GM23248 (cell line): ENCODE results near the gene ITIH5. TPM values are rescaled to one million over a fixed set of nuclear protein-coding genes. Genes with fewer than 3 reads are reported as not detected.
"Not testable (repeated sequence)": the region's sequence is repeated elsewhere in the genome, so short reads cannot be mapped to it uniquely, and the experiment has no call there.

Experiments used
- DNase-seq: peaks from one replicate; pipeline ENCODE4 v3.0.0-alpha.2; 2015
- H2AFZ ChIP-seq: fragments of 200-600 bp; sonication (generic); 2 replicates; pipeline ENCODE4 v1.6.1; 2016; ENCODE audit warnings: antibody characterized with exemption
- H3F3A ChIP-seq: fragments of 200-600 bp; sonication (generic); 2 replicates; pipeline ENCODE4 v1.6.1; 2016; ENCODE audit warnings: mild to moderate bottlenecking, antibody characterized with exemption, mixed run types; ENCODE audit not compliant: insufficient read depth
- H3K27ac ChIP-seq: fragments of 200-600 bp; sonication (generic); 2 replicates; pipeline ENCODE4 v1.5.1; 2016; ENCODE audit warnings: mild to moderate bottlenecking
- H3K27me3 ChIP-seq: fragments of 200-600 bp; sonication (generic); replicated peaks from 2 replicates; pipeline ENCODE4 v1.6.1; 2016; ENCODE audit warnings: mild to moderate bottlenecking; ENCODE audit not compliant: insufficient read depth
- H3K36me3 ChIP-seq: fragments of 200-600 bp; sonication (generic); 2 replicates; pipeline ENCODE4 v1.6.1; 2016; ENCODE audit warnings: low read depth, mild to moderate bottlenecking
- H3K4me1 ChIP-seq: fragments of 200-600 bp; sonication (generic); 2 replicates; pipeline ENCODE4 v1.6.1; 2016; ENCODE audit warnings: mild to moderate bottlenecking; ENCODE audit not compliant: insufficient read depth
- H3K4me2 ChIP-seq: fragments of 200-600 bp; sonication (generic); one replicate; pipeline ENCODE4 v1.6.1; 2016; ENCODE audit warnings: mild to moderate bottlenecking; ENCODE audit not compliant: unreplicated experiment
- H3K4me3 ChIP-seq: fragments of 200-600 bp; sonication (generic); 2 replicates; pipeline ENCODE4 v1.5.1; 2016; ENCODE audit warnings: mild to moderate bottlenecking
- H3K79me2 ChIP-seq: fragments of 200-600 bp; sonication (generic); 2 replicates; pipeline ENCODE4 v1.6.1; 2016; ENCODE audit warnings: mild to moderate bottlenecking; ENCODE audit not compliant: insufficient read depth
- H3K9ac ChIP-seq: fragments of 200-600 bp; sonication (generic); 2 replicates; pipeline ENCODE4 v1.6.1; 2016; ENCODE audit warnings: mild to moderate bottlenecking
- H3K9me2 ChIP-seq: fragments of 200-600 bp; sonication (generic); 2 replicates; pipeline ENCODE4 v1.6.1; 2016; ENCODE audit warnings: mixed run types, mild to moderate bottlenecking, moderate library complexity; ENCODE audit not compliant: insufficient read depth
- H3K9me3 ChIP-seq: fragments of 200-600 bp; sonication (generic); one replicate; pipeline ENCODE4 v1.6.1; 2017; ENCODE audit warnings: low read depth
- H4K20me1 ChIP-seq: fragments of 200-600 bp; sonication (generic); 2 replicates; pipeline ENCODE4 v1.6.0; 2016; ENCODE audit not compliant: insufficient read depth
- EZH2 ChIP-seq: fragments of 200-600 bp; sonication (generic); IDR thresholded peaks from 2 replicates; pipeline ENCODE4 v1.6.1; 2018; ENCODE audit warnings: antibody characterized with exemption, mild to moderate bottlenecking; ENCODE audit not compliant: insufficient read depth, poor library complexity, severe bottlenecking
- EZH2phosphoT487 ChIP-seq: fragments of 200-600 bp; sonication (generic); IDR thresholded peaks from 2 replicates; pipeline ENCODE4 v1.6.1; 2018; ENCODE audit warnings: antibody characterized with exemption, moderate library complexity, mild to moderate bottlenecking, low read depth; ENCODE audit not compliant: insufficient read depth
- WGBS, 2 experiments: methylation state at CpG; one replicate each; pipeline ENCODE4 v1.1.6; 2015 to 2017; ENCODE audit warnings: low lambda C conversion rate in 2 of 2, low coverage in 1 of 2; ENCODE audit errors: missing lambda C conversion rate in 2 of 2; 5-methylcytosine and 5-hydroxymethylcytosine counted together
- in situ Hi-C: fragments of 300-500 bp; cut with MboI; formaldehyde crosslinking; loops from 2 replicates; pipeline ENCODE4 v1.15.0; 2020
- polyA plus RNA-seq: library from polyadenylated mRNA; unstranded; fragments of >200 nt; fragmentation: Nextera tagmentation; extraction: Ambion mirVana; gene quantifications from 2 replicates; pipeline ENCODE4 v1.2.1, GENCODE V29; 2016
- total RNA-seq: library from RNA; depleted of rRNA; stranded (reverse); fragments of >200 nt; shearing (Covaris generic); gene quantifications from 2 replicates; pipeline ENCODE4 v1.2.3, GENCODE V29; 2014

ITIH5 gene
- total and polyA plus RNA-seq, 2 experiments from 2014 or later = not detected

DNA sequence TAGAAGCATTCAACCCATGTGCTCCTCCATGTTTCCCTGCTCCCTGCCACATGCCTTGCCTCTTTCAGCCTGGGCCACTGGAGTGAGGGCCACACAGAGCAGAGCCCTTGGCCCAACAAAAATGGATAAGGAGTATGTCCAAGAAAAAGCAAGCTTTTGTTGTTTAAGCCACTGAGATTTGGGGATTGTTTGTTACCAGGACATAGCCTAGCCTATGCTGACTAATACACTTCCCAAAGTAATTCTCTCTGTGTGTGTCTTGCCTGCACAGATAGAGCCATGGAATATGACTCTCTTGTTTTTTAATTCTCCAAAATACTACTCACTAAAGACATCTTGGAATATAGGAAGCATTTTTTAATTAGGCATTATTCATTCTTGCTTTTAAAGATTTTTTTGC lies 22.8 kb upstream of the ITIH5 start:
- H3K9me3 ChIP-seq = no peaks in the 10 kb centered on the region
- TF ChIP-seq EZH2 = no peak
- no peak for TF ChIP-seq EZH2phosphoT487
- in situ Hi-C loops = loop anchor here (5.0 kb wide), 1 partner anchor 167 kb away; no protein-coding TSS in a partner anchor

DNA sequence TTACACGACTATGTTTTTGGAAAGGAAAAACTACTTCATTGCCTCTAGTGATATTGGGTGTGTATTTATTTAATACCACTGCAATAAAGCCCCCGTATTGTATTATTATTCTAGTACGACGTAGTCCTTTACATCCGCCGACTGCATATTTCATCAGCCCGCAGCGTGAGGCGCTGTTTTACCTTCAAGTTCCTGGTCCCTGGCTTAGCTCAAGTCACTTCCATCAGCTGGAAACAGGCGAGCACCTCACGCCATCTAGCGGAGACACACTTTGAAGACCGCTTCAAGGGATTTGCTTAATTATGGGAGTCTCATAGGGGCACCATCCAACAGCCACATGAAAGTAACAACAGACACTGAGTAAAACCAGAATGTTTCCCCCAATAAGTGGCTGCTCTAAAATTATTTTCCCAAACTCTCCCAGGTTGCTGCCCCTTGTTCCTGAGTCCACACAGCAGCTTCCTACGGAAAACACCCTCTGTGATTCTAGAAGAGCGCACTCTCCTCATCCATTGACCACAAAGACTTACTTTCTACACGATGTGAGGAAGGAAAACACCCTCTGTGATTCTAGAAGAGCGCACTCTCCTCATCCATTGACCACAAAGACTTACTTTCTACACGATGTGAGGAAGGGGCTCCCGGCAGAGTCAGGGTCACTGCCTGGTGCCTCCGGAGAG lies 20.6 kb upstream of the ITIH5 start:
- no peak overlapping the region for H3K27ac ChIP-seq
- H3K4me1 ChIP-seq = no peaks in the 10 kb centered on the region
- H3K4me2 ChIP-seq = no peak overlapping the region
- in situ Hi-C loops = loop anchor here (5.0 kb wide), 1 partner anchor 165 kb away; no protein-coding TSS in a partner anchor
- H3K79me2 ChIP-seq = no peaks in the 10 kb centered on the region
- no peak overlapping the region for H3K9ac ChIP-seq
- no peak overlapping the region for H3K4me3 ChIP-seq
- no peaks in the 10 kb centered on the region for H3K9me2 ChIP-seq
- peak; percentile 91 for DNase-seq
- H3F3A ChIP-seq = no peaks in the 10 kb centered on the region
- no peaks in the 10 kb centered on the region for H3K9me3 ChIP-seq
- 16 to 18% methylated on average over 20 of the region's 20 CpGs for WGBS, 2 experiments
- H2AFZ ChIP-seq = no peak overlapping the region
- TF ChIP-seq EZH2phosphoT487 (no peak), EZH2 (no peak)
- no peaks in the 10 kb centered on the region for H3K27me3 ChIP-seq
- H3K36me3 ChIP-seq = no peaks in the 10 kb centered on the region
- no peaks in the 10 kb centered on the region for H4K20me1 ChIP-seq

More for the DNA sequence above, 22.8 kb upstream of the ITIH5 start:
- Histone ChIP-seq H3K9ac (no peak overlapping the region), H2AFZ (no peak overlapping the region), H3K4me1 (no peaks in the 10 kb centered on the region), H3K4me2 (no peak overlapping the region), H3F3A (no peaks in the 10 kb centered on the region), H4K20me1 (no peaks in the 10 kb centered on the region), H3K36me3 (no peaks in the 10 kb centered on the region), H3K9me2 (no peaks in the 10 kb centered on the region), H3K27me3 (no peaks in the 10 kb centered on the region), H3K4me3 (no peak overlapping the region), H3K79me2 (no peaks in the 10 kb centered on the region), H3K27ac (no peak overlapping the region)
- DNase-seq = no peak

DNA sequence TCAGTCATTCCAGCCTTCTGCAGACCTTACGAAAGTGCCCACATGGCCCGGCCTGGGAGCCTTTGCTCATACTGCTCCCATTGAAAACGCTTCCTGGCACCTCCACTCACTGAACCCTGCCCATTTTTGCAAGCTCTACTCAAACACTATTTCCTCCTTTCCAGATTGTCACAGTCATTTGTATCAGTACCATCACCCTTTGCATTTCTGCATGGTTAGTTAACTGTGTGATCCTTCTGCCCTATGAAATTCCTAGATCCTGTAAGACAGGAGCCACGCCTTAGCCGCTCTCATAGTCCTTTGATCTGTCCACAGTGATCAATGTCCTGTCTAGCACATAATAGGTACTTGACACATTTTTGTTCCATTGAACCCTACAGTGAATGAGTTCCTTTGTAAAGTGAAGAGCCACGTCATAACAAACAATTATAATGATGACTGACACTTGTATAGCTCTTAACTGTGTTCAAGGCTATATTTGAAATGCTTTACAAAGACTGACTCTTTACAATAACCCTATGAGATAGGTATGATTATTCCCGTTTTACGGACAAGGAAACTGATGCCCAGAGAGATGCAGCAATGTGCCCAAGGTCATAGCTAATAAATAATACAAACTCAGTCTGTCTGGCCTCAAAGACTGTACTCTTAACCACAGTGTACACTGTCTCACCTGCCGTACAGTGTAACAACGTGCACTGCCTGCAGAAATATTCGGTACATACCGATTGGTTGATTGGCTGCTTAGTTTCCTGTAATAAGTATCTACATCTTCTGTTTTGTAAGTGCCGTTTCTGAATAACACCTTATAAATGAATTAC lies 19.8 kb upstream of the ITIH5 start:
- Histone ChIP-seq H2AFZ (no peak overlapping the region), H3K9ac (no peak overlapping the region), H3K9me2 (no peaks in the 10 kb centered on the region), H3K4me3 (no peak overlapping the region), H3K36me3 (no peaks in the 10 kb centered on the region), H4K20me1 (no peaks in the 10 kb centered on the region), H3K27ac (no peak overlapping the region), H3K9me3 (no peaks in the 10 kb centered on the region), H3K27me3 (no peaks in the 10 kb centered on the region), H3F3A (no peaks in the 10 kb centered on the region), H3K4me2 (no peak overlapping the region), H3K79me2 (no peaks in the 10 kb centered on the region), H3K4me1 (no peaks in the 10 kb centered on the region)
- 66 to 71% methylated on average over 13 of the region's 13 CpGs for WGBS, 2 experiments
- TF ChIP-seq EZH2 (no peak), EZH2phosphoT487 (no peak)
- no peak for DNase-seq
- in situ Hi-C loops = loop anchor here (5.0 kb wide), 1 partner anchor 164 kb away; no protein-coding TSS in a partner anchor

DNA sequence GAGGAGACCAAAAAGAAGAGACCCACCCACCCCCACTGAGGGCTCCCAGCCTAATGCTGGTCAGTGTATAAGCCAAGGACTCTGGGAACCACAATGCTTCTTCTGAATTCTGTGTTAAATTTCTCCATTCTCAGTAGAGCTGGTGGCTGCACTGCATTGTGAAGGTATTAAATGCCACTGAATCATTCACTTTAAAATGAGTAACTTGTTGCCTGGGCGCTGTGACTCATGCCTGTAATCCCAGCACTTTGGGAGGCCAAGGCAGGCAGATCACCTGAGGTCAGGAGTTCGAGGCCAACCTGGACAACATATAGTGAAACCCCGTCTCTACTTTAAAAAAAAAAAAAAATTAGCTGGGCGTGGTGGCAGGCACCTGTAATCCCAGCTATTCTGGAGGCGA lies 13.3 kb upstream of the ITIH5 start:
- not testable (repeated sequence) for H4K20me1 ChIP-seq, H3K4me2 ChIP-seq

More for the DNA sequence above, 13.3 kb upstream of the ITIH5 start:
- H3K27me3 ChIP-seq, H3K9me3 ChIP-seq, H2AFZ ChIP-seq, H3F3A ChIP-seq, H3K4me3 ChIP-seq, H3K9me2 ChIP-seq, H3K36me3 ChIP-seq, H3K4me1 ChIP-seq, H3K9ac ChIP-seq, H3K79me2 ChIP-seq, in situ Hi-C loops, H3K27ac ChIP-seq: not testable (repeated sequence)
- peak; percentile 7 for DNase-seq
- WGBS, 2 experiments = 55 to 67% methylated on average over 4 to 5 of the region's 5 CpGs
